Measurements from ENCODE around the gene DMRT1.

- TF ChIP-seq CTCF (IDR thresholded peaks at IDR 0.05; ENCODE audit: low read length) (no peak), EZH2 (optimal IDR thresholded peaks at IDR 0.05; ENCODE audit: low read depth, low read length) (no peak)
These were observed 166.7 kb downstream of the DMRT1 start for GRCh38 chr9:1008216-1008615.

All from MM.1S (cell line).